ENCODE results near the gene RYR3.
"Not testable (repeated sequence)": the region's sequence is repeated elsewhere in the genome, so short reads cannot be mapped to it uniquely, and the experiment has no call there.

The RYR3 gene

GRCh38 chr15:33553157-33553556 lies 242.4 kb downstream of the RYR3 start:
- no peak overlapping the region for H3K4me3 ChIP-seq (ENCODE audit: low read depth in 1 of 2, low read length in 2 of 2)
- H3K36me3 ChIP-seq (ENCODE audit: control insufficient read depth in 1 of 2, insufficient read depth in 2 of 2, low read length in 2 of 2): no peaks in the 10 kb centered on the region
- no peaks in the 10 kb centered on the region for H3K4me1 ChIP-seq (ENCODE audit: control insufficient read depth in 1 of 2, insufficient read depth in 2 of 2, low read length in 2 of 2)

GRCh38 chr15:33559207-33559890 lies 248.6 kb downstream of the RYR3 start:
- Histone ChIP-seq H3K9me3 (ENCODE audit: control insufficient read depth in 1 of 2, low read length in 2 of 2) (no peaks in the 10 kb centered on the region), H3K27ac (ENCODE audit: low read length) (no peak overlapping the region), H3K4me3 (ENCODE audit: low read depth in 1 of 2, low read length in 2 of 2) (no peak overlapping the region), H3K36me3 (ENCODE audit: control insufficient read depth in 1 of 2, insufficient read depth in 2 of 2, low read length in 2 of 2) (no peaks in the 10 kb centered on the region), H3K4me1 (ENCODE audit: control insufficient read depth in 1 of 2, insufficient read depth in 2 of 2, low read length in 2 of 2) (no peaks in the 10 kb centered on the region), H3K27me3 (ENCODE audit: low read depth, low read length) (no peaks in the 10 kb centered on the region)

More at GRCh38 chr15:33553157-33553556, 242.4 kb downstream of the RYR3 start:
- no peaks in the 10 kb centered on the region for H3K27me3 ChIP-seq (ENCODE audit: low read depth, low read length)
- H3K27ac ChIP-seq (ENCODE audit: low read length): no peak overlapping the region
- H3K9me3 ChIP-seq (ENCODE audit: control insufficient read depth in 1 of 2, low read length in 2 of 2): no peaks in the 10 kb centered on the region

- H3K36me3 ChIP-seq (ENCODE audit: control insufficient read depth in 1 of 2, insufficient read depth in 2 of 2, low read length in 2 of 2): peaks cover 0 to 4% of the 10 kb centered on the region in 2 donors
- H3K4me3 ChIP-seq (ENCODE audit: low read depth in 1 of 2, low read length in 2 of 2): no peak overlapping the region
- H3K27ac ChIP-seq (ENCODE audit: low read length): no peak overlapping the region
- H3K4me1 ChIP-seq (ENCODE audit: control insufficient read depth in 1 of 2, insufficient read depth in 2 of 2, low read length in 2 of 2): no peaks in the 10 kb centered on the region
- no peaks in the 10 kb centered on the region for H3K27me3 ChIP-seq (ENCODE audit: low read depth, low read length)
- H3K9me3 ChIP-seq (ENCODE audit: control insufficient read depth in 1 of 2, low read length in 2 of 2): peaks cover 0 to under 1% of the 10 kb centered on the region in 2 donors
Observed at GRCh38 chr15:33561407-33561806, 250.6 kb downstream of the RYR3 start.

- Histone ChIP-seq H3K27me3 (ENCODE audit: low read depth, low read length) (no peaks in the 10 kb centered on the region), H3K4me3 (ENCODE audit: low read depth in 1 of 2, low read length in 2 of 2) (no peak overlapping the region), H3K9me3 (ENCODE audit: control insufficient read depth in 1 of 2, low read length in 2 of 2) (peaks cover 0 to 2% of the 10 kb centered on the region in 2 donors), H3K27ac (ENCODE audit: low read length) (no peak overlapping the region), H3K36me3 (ENCODE audit: control insufficient read depth in 1 of 2, insufficient read depth in 2 of 2, low read length in 2 of 2) (peaks cover 0 to 4% of the 10 kb centered on the region in 2 donors), H3K4me1 (ENCODE audit: control insufficient read depth in 1 of 2, insufficient read depth in 2 of 2, low read length in 2 of 2) (no peaks in the 10 kb centered on the region)
Observed at GRCh38 chr15:33561967-33562366, 251.2 kb downstream of the RYR3 start.

- Histone ChIP-seq H3K27me3 (ENCODE audit: low read depth, low read length) (no peaks in the 10 kb centered on the region), H3K4me1 (ENCODE audit: control insufficient read depth in 1 of 2, insufficient read depth in 2 of 2, low read length in 2 of 2) (no peaks in the 10 kb centered on the region), H3K9me3 (ENCODE audit: control insufficient read depth in 1 of 2, low read length in 2 of 2) (peaks cover 0 to 2% of the 10 kb centered on the region in 2 donors), H3K27ac (ENCODE audit: low read length) (no peak overlapping the region), H3K4me3 (ENCODE audit: low read depth in 1 of 2, low read length in 2 of 2) (no peak overlapping the region), H3K36me3 (ENCODE audit: control insufficient read depth in 1 of 2, insufficient read depth in 2 of 2, low read length in 2 of 2) (peaks cover 0 to 4% of the 10 kb centered on the region in 2 donors)
Observed at GRCh38 chr15:33565094-33565493, 254.3 kb downstream of the RYR3 start.

- no peak overlapping the region for H3K27ac ChIP-seq (ENCODE audit: low read length)
- no peaks in the 10 kb centered on the region for H3K27me3 ChIP-seq (ENCODE audit: low read depth, low read length)
- no peak overlapping the region for H3K4me3 ChIP-seq (ENCODE audit: low read depth in 1 of 2, low read length in 2 of 2)
Observed at GRCh38 chr15:33567652-33568051, 256.9 kb downstream of the RYR3 start.

GRCh38 chr15:33569036-33569435 lies 258.3 kb downstream of the RYR3 start:
- H3K27me3 ChIP-seq (ENCODE audit: low read depth, low read length): no peaks in the 10 kb centered on the region
- H3K36me3 ChIP-seq (ENCODE audit: control insufficient read depth in 1 of 2, insufficient read depth in 2 of 2, low read length in 2 of 2): peaks cover 0 to 4% of the 10 kb centered on the region in 2 donors
- no peak overlapping the region for H3K4me3 ChIP-seq (ENCODE audit: low read depth in 1 of 2, low read length in 2 of 2)
- H3K9me3 ChIP-seq (ENCODE audit: control insufficient read depth in 1 of 2, low read length in 2 of 2): peaks cover 0 to 2% of the 10 kb centered on the region in 2 donors
- no peak overlapping the region for H3K27ac ChIP-seq (ENCODE audit: low read length)
- no peaks in the 10 kb centered on the region for H3K4me1 ChIP-seq (ENCODE audit: control insufficient read depth in 1 of 2, insufficient read depth in 2 of 2, low read length in 2 of 2)

More at GRCh38 chr15:33567652-33568051, 256.9 kb downstream of the RYR3 start:
- Histone ChIP-seq H3K9me3 (ENCODE audit: control insufficient read depth in 1 of 2, low read length in 2 of 2) (peaks cover 0 to 2% of the 10 kb centered on the region in 2 donors), H3K4me1 (ENCODE audit: control insufficient read depth in 1 of 2, insufficient read depth in 2 of 2, low read length in 2 of 2) (no peaks in the 10 kb centered on the region), H3K36me3 (ENCODE audit: control insufficient read depth in 1 of 2, insufficient read depth in 2 of 2, low read length in 2 of 2) (peaks cover 0 to 4% of the 10 kb centered on the region in 2 donors)

GRCh38 chr15:33577911-33578310 lies 267.1 kb downstream of the RYR3 start:
- not testable (repeated sequence) for H3K4me1 ChIP-seq (ENCODE audit: control insufficient read depth in 1 of 2, insufficient read depth in 2 of 2, low read length in 2 of 2); H3K27ac ChIP-seq (ENCODE audit: low read length); H3K9me3 ChIP-seq (ENCODE audit: control insufficient read depth in 1 of 2, low read length in 2 of 2); H3K4me3 ChIP-seq (ENCODE audit: low read depth in 1 of 2, low read length in 2 of 2); H3K27me3 ChIP-seq (ENCODE audit: low read depth, low read length); H3K36me3 ChIP-seq (ENCODE audit: control insufficient read depth in 1 of 2, insufficient read depth in 2 of 2, low read length in 2 of 2)

- no peaks in the 10 kb centered on the region for H3K27me3 ChIP-seq (ENCODE audit: low read depth, low read length)
- H3K27ac ChIP-seq (ENCODE audit: low read length): no peak overlapping the region
- H3K9me3 ChIP-seq (ENCODE audit: control insufficient read depth in 1 of 2, low read length in 2 of 2): no peaks in the 10 kb centered on the region
- no peak overlapping the region for H3K4me3 ChIP-seq (ENCODE audit: low read depth in 1 of 2, low read length in 2 of 2)
- H3K36me3 ChIP-seq (ENCODE audit: control insufficient read depth in 1 of 2, insufficient read depth in 2 of 2, low read length in 2 of 2): no peaks in the 10 kb centered on the region
- H3K4me1 ChIP-seq (ENCODE audit: control insufficient read depth in 1 of 2, insufficient read depth in 2 of 2, low read length in 2 of 2): no peaks in the 10 kb centered on the region
Observed at GRCh38 chr15:33580526-33580925, 269.8 kb downstream of the RYR3 start.

- no peak overlapping the region for H3K27ac ChIP-seq (ENCODE audit: low read length)
- no peaks in the 10 kb centered on the region for H3K9me3 ChIP-seq (ENCODE audit: control insufficient read depth in 1 of 2, low read length in 2 of 2)
- no peaks in the 10 kb centered on the region for H3K36me3 ChIP-seq (ENCODE audit: control insufficient read depth in 1 of 2, insufficient read depth in 2 of 2, low read length in 2 of 2)
- no peak overlapping the region for H3K4me3 ChIP-seq (ENCODE audit: low read depth in 1 of 2, low read length in 2 of 2)
- no peaks in the 10 kb centered on the region for H3K4me1 ChIP-seq (ENCODE audit: control insufficient read depth in 1 of 2, insufficient read depth in 2 of 2, low read length in 2 of 2)
- no peaks in the 10 kb centered on the region for H3K27me3 ChIP-seq (ENCODE audit: low read depth, low read length)
Observed at GRCh38 chr15:33581032-33581431, 270.3 kb downstream of the RYR3 start.

- H3K9me3 ChIP-seq (ENCODE audit: control insufficient read depth in 1 of 2, low read length in 2 of 2): no peaks in the 10 kb centered on the region
- no peak overlapping the region for H3K27ac ChIP-seq (ENCODE audit: low read length)
- no peak overlapping the region for H3K4me3 ChIP-seq (ENCODE audit: low read depth in 1 of 2, low read length in 2 of 2)
- no peaks in the 10 kb centered on the region for H3K4me1 ChIP-seq (ENCODE audit: control insufficient read depth in 1 of 2, insufficient read depth in 2 of 2, low read length in 2 of 2)
- no peaks in the 10 kb centered on the region for H3K36me3 ChIP-seq (ENCODE audit: control insufficient read depth in 1 of 2, insufficient read depth in 2 of 2, low read length in 2 of 2)
- no peaks in the 10 kb centered on the region for H3K27me3 ChIP-seq (ENCODE audit: low read depth, low read length)
Observed at GRCh38 chr15:33584797-33585196, 274.0 kb downstream of the RYR3 start.

Data from muscle layer of duodenum (tissue), 2 donors.